ENCODE results near the gene RAPGEF5.
A peak's percentile ranks its signal among the peaks of the same experiment; 100 is the strongest.

Gene RAPGEF5

GRCh38 chr7:22219036-22219435 is 137.9 kb downstream of the RAPGEF5 start:
- DNase-seq (ENCODE audit: low spot score): peak; percentile 96

- no peak for DNase-seq (ENCODE audit: low spot score)
Measured at GRCh38 chr7:22216832-22217475, 140.0 kb downstream of the RAPGEF5 start.

GRCh38 chr7:22216309-22216708 is 140.6 kb downstream of the RAPGEF5 start:
- DNase-seq (ENCODE audit: low spot score): no peak

GRCh38 chr7:22214000-22214399 is 143.0 kb downstream of the RAPGEF5 start:
- DNase-seq (ENCODE audit: low spot score): no peak

- DNase-seq (ENCODE audit: low spot score): no peak
Measured at GRCh38 chr7:22213081-22213480, 143.9 kb downstream of the RAPGEF5 start.

- DNase-seq (ENCODE audit: low spot score): no peak
Measured at GRCh38 chr7:22210967-22211366, 146.0 kb downstream of the RAPGEF5 start.

- no peak for DNase-seq (ENCODE audit: low spot score)
Measured at GRCh38 chr7:22210355-22210754, 146.6 kb downstream of the RAPGEF5 start.

GRCh38 chr7:22208799-22209198 is 148.2 kb downstream of the RAPGEF5 start:
- no peak for DNase-seq (ENCODE audit: low spot score)

- no peak for DNase-seq (ENCODE audit: low spot score)
Measured at GRCh38 chr7:22207724-22208225, 149.2 kb downstream of the RAPGEF5 start.

- no peak for DNase-seq (ENCODE audit: low spot score)
Measured at GRCh38 chr7:22205631-22206030, 151.3 kb downstream of the RAPGEF5 start.

- no peak for DNase-seq (ENCODE audit: low spot score)
Measured at GRCh38 chr7:22204312-22204711, 152.6 kb downstream of the RAPGEF5 start.

GRCh38 chr7:22202141-22202540 is 154.8 kb downstream of the RAPGEF5 start:
- no peak for DNase-seq (ENCODE audit: low spot score)

- DNase-seq (ENCODE audit: low spot score): no peak
Measured at GRCh38 chr7:22201186-22201880, 155.6 kb downstream of the RAPGEF5 start.

- DNase-seq (ENCODE audit: low spot score): no peak
Measured at GRCh38 chr7:22200777-22201176, 156.2 kb downstream of the RAPGEF5 start.

- no peak for DNase-seq (ENCODE audit: low spot score)
Measured at GRCh38 chr7:22200238-22200637, 156.7 kb downstream of the RAPGEF5 start.

- DNase-seq (ENCODE audit: low spot score): no peak
Measured at GRCh38 chr7:22197376-22197775, 159.6 kb downstream of the RAPGEF5 start.

- no peak for DNase-seq (ENCODE audit: low spot score)
Measured at GRCh38 chr7:22196429-22196828, 160.5 kb downstream of the RAPGEF5 start.

- DNase-seq (ENCODE audit: low spot score): no peak
Measured at GRCh38 chr7:22195397-22196172, 161.4 kb downstream of the RAPGEF5 start.

GRCh38 chr7:22194658-22195273 is 162.2 kb downstream of the RAPGEF5 start:
- peak; percentile 74 for DNase-seq (ENCODE audit: low spot score)

GRCh38 chr7:22193450-22193983 is 163.4 kb downstream of the RAPGEF5 start:
- DNase-seq (ENCODE audit: low spot score): peak; percentile 93

- DNase-seq (ENCODE audit: low spot score): no peak
Measured at GRCh38 chr7:22192801-22193200, 164.2 kb downstream of the RAPGEF5 start.

- no peak for DNase-seq (ENCODE audit: low spot score)
Measured at GRCh38 chr7:22190736-22191135, 166.2 kb downstream of the RAPGEF5 start.
